HepG2 (cell line): ENCODE data around the gene PRXL2A. TPM values are rescaled to one million over a fixed set of nuclear protein-coding genes. Genes with fewer than 3 reads are reported as not detected.
A peak's percentile ranks its signal among the peaks of the same experiment; 100 is the strongest.

Source experiments
- ATAC-seq: fragments of 200-7000 bp; cut with Tn5 transposase; 3 replicates; pipeline ENCODE4 v1.9.1; 2020; ENCODE audit warnings: mild to moderate bottlenecking, moderate library complexity
- BruUV-seq: library from RNA; stranded (reverse); fragments of 400-500 nt; replicated peaks from 2 replicates; lab custom pipeline; 2021; lab: Mats Ljungman, UMichigan
- CTCF ChIA-PET: fragments of 300-600 bp; formaldehyde crosslinking; extraction: SDS; loops from one replicate; lab custom pipeline; 2021; ENCODE audit warnings: low total read pairs, inconsistent platforms, low intra/inter-chr PET ratio; lab: Yijun Ruan, JAX
- POLR2A ChIA-PET: fragments of 350-600 bp; sonication (Branson Sonifier 250); formaldehyde crosslinking; loops from one replicate; lab custom pipeline; 2020; ENCODE audit warnings: antibody characterized with exemption, inconsistent platforms; lab: Yijun Ruan, JAX
- DNase-seq: peaks from one replicate; pipeline ENCODE4 v3.0.0-alpha.2; 2015; ENCODE audit warnings: low spot score
- FAIRE-seq: peaks from 3 replicates; lab custom pipeline; 2011; peaks lifted over from hg19 to GRCh38; lab: Jason Lieb, UNC
- H2AFZ ChIP-seq: one replicate; pipeline ENCODE4 v1.6.1; 2011; ENCODE audit warnings: low read length, inconsistent platforms
- H3K27ac ChIP-seq: fragments of 300-600 bp; 3 replicates; pipeline ENCODE4 v1.8.0; 2011; ENCODE audit warnings: mixed run types, mild to moderate bottlenecking, mixed read lengths, low read length, inconsistent platforms; ENCODE audit not compliant: insufficient read depth; ENCODE audit errors: extremely low read length
- H3K27me3 ChIP-seq, 2 experiments: fragments of 200-600 bp in 1 of 2; 2 replicates in 1 of 2; 3 replicates in 1 of 2; pipeline versions ENCODE4 v1.6.0 to v1.8.0; 2011; ENCODE audit warnings: low read length in 2 of 2, mild to moderate bottlenecking in 2 of 2, moderate library complexity in 2 of 2, inconsistent platforms in 1 of 2; ENCODE audit not compliant: insufficient read depth in 2 of 2, control insufficient read depth in 1 of 2
- H3K36me3 ChIP-seq, 2 experiments: fragments of 200-600 bp in 1 of 2; replicated peaks in 1 of 2; 2 replicates in 1 of 2; 3 replicates in 1 of 2; pipeline versions ENCODE4 v1.5.1 to v1.8.0; 2011; ENCODE audit warnings: low read length in 2 of 2, inconsistent platforms in 1 of 2; ENCODE audit not compliant: insufficient read depth in 2 of 2, control insufficient read depth in 1 of 2
- H3K4me1 ChIP-seq: 2 replicates; pipeline ENCODE4 v1.5.1; 2012; ENCODE audit warnings: low read length, inconsistent platforms; ENCODE audit not compliant: insufficient read depth
- H3K4me2 ChIP-seq: 2 replicates; pipeline ENCODE4 v1.6.0; 2011; ENCODE audit warnings: low read depth, low read length, inconsistent platforms
- H3K4me3 ChIP-seq, 3 experiments: fragments of 200-600 bp in 1 of 3; sonication (generic), shearing (Covaris generic) in 1 of 3; replicated peaks in 1 of 3; 2 replicates each; pipeline ENCODE4 v1.5.1; 2011 to 2016; ENCODE audit warnings: low read length in 3 of 3, inconsistent platforms in 2 of 3, low read depth in 2 of 3, mild to moderate bottlenecking in 2 of 3, control low read depth in 1 of 3, mixed read lengths in 1 of 3; ENCODE audit not compliant: insufficient read depth in 1 of 3
- H3K79me2 ChIP-seq: one replicate; pipeline ENCODE4 v1.6.1; 2011; ENCODE audit warnings: low read length, inconsistent platforms; ENCODE audit not compliant: insufficient read depth
- H3K9ac ChIP-seq: 2 replicates; pipeline ENCODE4 v1.6.0; 2011; ENCODE audit warnings: mild to moderate bottlenecking, low read depth, low read length, inconsistent platforms; ENCODE audit not compliant: insufficient read depth
- H3K9me3 ChIP-seq: 2 replicates; pipeline ENCODE4 v1.5.1; 2012; ENCODE audit warnings: mild to moderate bottlenecking, low read length
- H4K20me1 ChIP-seq: 2 replicates; pipeline ENCODE4 v1.6.0; 2011; ENCODE audit warnings: inconsistent platforms, mild to moderate bottlenecking, low read length, moderate library complexity; ENCODE audit not compliant: insufficient read depth
- BCL6 ChIP-seq: IDR thresholded peaks from 2 replicates; pipeline ENCODE4 v1.6.1; 2016; ENCODE audit warnings: missing genetic modification reagents, missing compliant biosample characterization
- CENPT ChIP-seq: sonication (generic); formaldehyde crosslinking; IDR thresholded peaks from 2 replicates; pipeline ENCODE4 v1.8.0; 2022; ENCODE audit warnings: low read depth, mild to moderate bottlenecking, moderate library complexity, missing genetic modification reagents
- POGK ChIP-seq: sonication (generic); formaldehyde crosslinking; conservative IDR thresholded peaks from 2 replicates; pipeline ENCODE4 v1.8.0; 2022; ENCODE audit warnings: mild to moderate bottlenecking, moderate library complexity, missing genetic modification reagents
- RBM22 ChIP-seq: fragments of 200-400 bp; formaldehyde crosslinking; optimal IDR thresholded peaks from 2 replicates; pipeline ENCODE3; 2017; ENCODE audit warnings: mild to moderate bottlenecking, low read length, moderate library complexity
- TBX2 ChIP-seq: sonication (generic); formaldehyde crosslinking; IDR thresholded peaks from 2 replicates; pipeline ENCODE4 v1.5.0; 2020; ENCODE audit warnings: missing genetic modification reagents, mild to moderate bottlenecking, borderline replicate concordance
- TSC22D2 ChIP-seq: sonication (generic); formaldehyde crosslinking; IDR thresholded peaks from 2 replicates; pipeline ENCODE4 v1.5.1; 2020; ENCODE audit warnings: missing genetic modification reagents, mild to moderate bottlenecking, borderline replicate concordance
- ZBTB33 ChIP-seq: sonication (generic); formaldehyde crosslinking; IDR thresholded peaks from 2 replicates; pipeline ENCODE4 v1.4.0; 2020; ENCODE audit warnings: missing genetic modification reagents
- ZNF10 ChIP-seq: sonication (generic); formaldehyde crosslinking; IDR thresholded peaks from 2 replicates; pipeline ENCODE4 v1.4.0; 2020; ENCODE audit warnings: mild to moderate bottlenecking, low read depth, missing genetic modification reagents, borderline replicate concordance
- WGBS: methylation state at CpG from one replicate; pipeline ENCODE4 v1.1.6; 2017; ENCODE audit warnings: low lambda C conversion rate; 5-methylcytosine and 5-hydroxymethylcytosine counted together
- in situ Hi-C: cut with HindIII; loops from 2 replicates; pipeline ENCODE4 v1.10.0; 2017; ENCODE audit warnings: low pct_unique_long_range_greater_than_20kb; ENCODE audit not compliant: extremely low pct_ligation_motif_present
- intact Hi-C: fragments of 100-400 bp; cut with micrococcal nuclease; formaldehyde crosslinking; loops from one replicate; pipeline ENCODE4 v1.10.0; 2022; ENCODE audit not compliant: unreplicated experiment
- polyA plus RNA-seq, 8 experiments: library from polyadenylated mRNA; depleted of rRNA in 3 of 8; stranded (reverse) in 7 of 8; unstranded in 1 of 8; fragments of >200 nt; fragmentation: Illumina TruSeq in 4 of 8; extraction: Trizol in 4 of 8; gene quantifications; 2 replicates each; pipeline versions ENCODE4 v1.2.1 to v1.2.3, GENCODE V29; 2011 to 2016; ENCODE audit warnings: low read depth in 4 of 8, missing spikeins in 1 of 8, mixed read lengths in 1 of 8; ENCODE audit not compliant: insufficient read depth in 1 of 8
- total RNA-seq, 5 experiments: library from RNA; depleted of rRNA; stranded (reverse); fragments of >200 nt; fragmentation: Illumina TruSeq; extraction: Trizol; gene quantifications; 2 replicates each; pipeline ENCODE4 v1.2.3, GENCODE V29; 2016; ENCODE audit warnings: low read depth in 1 of 5

The PRXL2A gene
- total and polyA plus RNA-seq, 2 of the 13 experiments (the other 11 are each of a cell fraction or from before 2014, with no cell fraction given) = 43.9 to 79.9 TPM

GRCh38 chr10:80457554-80458262, 49.4 kb downstream of the PRXL2A start (continued):
- TF ChIP-seq TBX2 (0 out of 2 replicates have a peak, but pooled peaks have one; percentile 31), ZNF10 (no peak), ZBTB33 (CRISPR knock-in tag) (peak; percentile 99), TSC22D2 (CRISPR knock-in tag) (no peak), CENPT (CRISPR knock-in tag) (no peak)

DNA sequence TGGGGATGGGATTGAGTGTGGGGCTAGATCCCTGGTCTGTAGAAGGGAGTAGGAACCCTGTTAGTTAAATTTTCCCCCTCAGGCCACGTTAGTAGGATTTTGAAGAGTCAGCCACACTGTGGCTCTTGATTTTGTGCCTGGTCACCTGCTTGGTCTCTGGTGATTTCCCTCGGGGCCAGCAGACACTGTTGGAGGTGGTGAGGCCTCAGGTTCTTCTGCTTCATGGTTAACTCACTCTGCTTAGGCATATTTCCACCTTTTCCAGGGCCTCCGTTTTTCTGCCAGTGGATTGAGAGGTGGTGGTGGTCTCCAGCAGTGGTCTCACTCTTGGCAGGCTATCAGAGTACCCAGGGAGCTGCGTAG, 49.9 kb downstream of the PRXL2A start:
- CTCF ChIA-PET = no interaction called here
- WGBS = 55% methylated on average over 3 of the region's 4 CpGs
- intact Hi-C loops = no loop called here
- BruUV-seq = no TSS peak
- Histone ChIP-seq H3K4me2 (peak overlapping the region; percentile 54), H2AFZ (no peak overlapping the region), H3K36me3 (peaks cover 2 to 3% of the 10 kb centered on the region in 2 experiments; a peak in 3 of 5 replicates), H3K27ac (no peak overlapping the region), H3K4me3 (peak overlapping the region in 1 of 3 experiments; percentile 20; a peak in 1 of 6 replicates), H3K79me2 (peaks cover 87% of the 10 kb centered on the region), H3K9ac (no peak overlapping the region)
- POLR2A ChIA-PET = interaction anchor here (2.0 kb wide), 1 partner anchor 47 kb away, joined by 9 read pairs; no protein-coding TSS in a partner anchor
- DNase-seq = no peak
- no peak for FAIRE-seq
- no peak for ATAC-seq
- TF ChIP-seq RBM22 = peak; percentile 26
- no peak for TF ChIP-seq BCL6 (CRISPR knock-in tag)
- TF ChIP-seq POGK (CRISPR knock-in tag) = 0 out of 2 replicates have a peak, but pooled peaks have one; percentile 30
- TF ChIP-seq, all 625 proteins: peak for 2
- peaks cover 85% of the 10 kb centered on the region for H3K4me1 ChIP-seq
- H3K9me3 ChIP-seq = no peaks in the 10 kb centered on the region
- H3K27me3 ChIP-seq = no peaks in the 10 kb centered on the region; a peak in 1 of 5 replicates
- in situ Hi-C loops = loop anchor here (5.0 kb wide), 1 partner anchor 44 kb away; no protein-coding TSS in a partner anchor
- peaks cover 33% of the 10 kb centered on the region for H4K20me1 ChIP-seq
